SKM-1 (cell line): ENCODE measurements around the gene SERPIND1.
"Not testable (repeated sequence)": the region's sequence is repeated elsewhere in the genome, so short reads cannot be mapped to it uniquely, and the experiment has no call there.

ENCODE experiments used
- DNase-seq: peaks from one replicate; lab custom pipeline; 2025; ENCODE audit not compliant: unreplicated experiment; lab: John Stamatoyannopoulos, UW

SERPIND1 gene, protein sequence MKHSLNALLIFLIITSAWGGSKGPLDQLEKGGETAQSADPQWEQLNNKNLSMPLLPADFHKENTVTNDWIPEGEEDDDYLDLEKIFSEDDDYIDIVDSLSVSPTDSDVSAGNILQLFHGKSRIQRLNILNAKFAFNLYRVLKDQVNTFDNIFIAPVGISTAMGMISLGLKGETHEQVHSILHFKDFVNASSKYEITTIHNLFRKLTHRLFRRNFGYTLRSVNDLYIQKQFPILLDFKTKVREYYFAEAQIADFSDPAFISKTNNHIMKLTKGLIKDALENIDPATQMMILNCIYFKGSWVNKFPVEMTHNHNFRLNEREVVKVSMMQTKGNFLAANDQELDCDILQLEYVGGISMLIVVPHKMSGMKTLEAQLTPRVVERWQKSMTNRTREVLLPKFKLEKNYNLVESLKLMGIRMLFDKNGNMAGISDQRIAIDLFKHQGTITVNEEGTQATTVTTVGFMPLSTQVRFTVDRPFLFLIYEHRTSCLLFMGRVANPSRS

DNA sequence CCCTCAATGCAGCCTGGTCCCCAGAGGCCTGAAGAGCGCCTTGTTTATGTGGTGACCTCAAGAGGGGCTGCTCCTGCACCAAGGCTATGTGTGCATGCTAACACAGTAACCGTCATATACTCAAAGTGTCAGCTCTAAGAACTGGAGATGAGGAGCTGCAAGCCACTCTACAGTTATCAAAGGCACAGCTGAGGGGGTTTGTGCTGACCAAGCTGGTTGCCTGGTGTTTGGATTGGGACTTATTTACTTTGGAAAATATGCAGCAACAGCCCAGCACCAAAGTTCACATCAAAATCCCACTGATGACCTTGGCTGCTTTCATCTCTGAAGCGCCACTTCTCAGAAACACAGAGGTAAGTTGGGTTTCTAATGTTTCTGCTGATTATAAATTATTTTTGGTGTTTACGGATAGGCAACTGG lies at the start of gene SERPIND1:
Gene SERPIND1, plus strand, starts transcription at position 321 of the 420 bp plus-strand sequence. CDS start 5,200 bp downstream, outside the sequence.
- DNase-seq, result no peak

DNA sequence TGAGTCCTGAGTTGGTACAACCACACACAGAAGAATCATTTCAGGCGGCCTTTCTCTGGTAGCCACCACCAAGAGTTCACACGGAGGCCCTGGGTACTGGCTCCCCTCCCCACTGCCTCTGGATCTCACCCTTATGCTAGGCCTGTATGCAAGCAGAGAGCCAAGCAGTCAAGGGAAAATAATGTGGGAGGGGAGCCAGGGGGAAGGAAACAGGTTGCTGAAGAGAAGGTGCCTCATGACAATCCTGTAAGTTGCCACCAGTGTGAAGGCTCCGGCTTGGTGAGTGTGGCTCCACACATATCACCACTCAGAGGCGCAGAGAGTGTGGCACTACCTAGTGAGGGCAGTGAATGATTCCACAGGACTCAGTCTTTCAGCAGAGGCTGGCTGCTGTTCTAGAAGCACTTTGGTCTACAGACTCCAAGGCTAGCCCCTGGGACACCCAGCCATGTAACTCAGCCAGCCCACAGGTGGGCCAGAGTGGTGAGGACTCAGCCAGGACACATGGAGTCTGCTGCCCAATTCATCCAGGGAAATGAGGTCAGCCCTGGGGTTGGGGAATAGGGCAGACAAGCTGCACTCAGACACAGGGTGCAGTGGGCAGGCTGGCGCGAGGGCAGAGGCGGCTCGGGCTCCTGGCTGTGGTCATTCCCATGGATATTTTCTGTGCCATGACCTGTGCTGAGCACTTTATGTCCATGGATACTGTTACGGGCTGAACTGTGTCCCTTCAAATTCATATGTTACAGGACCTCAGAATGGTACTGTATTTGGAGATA lies 49.0 kb upstream of the SERPIND1 start:
- no peak for DNase-seq

DNA sequence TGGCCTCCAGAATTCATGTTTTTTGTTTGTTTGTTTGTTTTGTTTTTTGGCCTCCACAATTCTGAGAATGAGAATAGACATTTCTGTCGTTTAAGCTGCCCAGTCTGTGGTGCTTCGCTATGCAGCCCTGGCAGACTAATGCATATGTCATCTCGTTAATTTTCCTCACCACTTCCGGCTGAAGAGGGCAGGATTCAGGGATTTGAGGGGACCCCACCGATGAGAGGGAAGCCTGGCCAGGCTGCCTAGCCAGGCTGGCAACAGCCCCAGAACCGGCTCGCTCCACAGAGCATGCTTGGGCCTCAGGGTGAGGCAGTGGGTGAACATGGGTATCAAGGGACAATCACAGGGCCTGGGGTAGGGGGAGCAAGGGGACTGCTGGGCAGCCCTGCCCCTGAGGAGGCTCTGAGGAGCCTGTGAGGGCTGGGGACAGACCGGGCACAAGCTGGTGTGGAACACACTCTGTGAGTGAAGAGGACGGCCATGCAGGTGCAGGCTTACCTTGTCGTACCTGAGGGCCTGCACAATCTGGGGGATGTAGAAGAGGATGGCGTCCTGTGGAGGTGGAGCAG lies 47.8 kb upstream of the SERPIND1 start:
- DNase-seq, result no peak

DNA sequence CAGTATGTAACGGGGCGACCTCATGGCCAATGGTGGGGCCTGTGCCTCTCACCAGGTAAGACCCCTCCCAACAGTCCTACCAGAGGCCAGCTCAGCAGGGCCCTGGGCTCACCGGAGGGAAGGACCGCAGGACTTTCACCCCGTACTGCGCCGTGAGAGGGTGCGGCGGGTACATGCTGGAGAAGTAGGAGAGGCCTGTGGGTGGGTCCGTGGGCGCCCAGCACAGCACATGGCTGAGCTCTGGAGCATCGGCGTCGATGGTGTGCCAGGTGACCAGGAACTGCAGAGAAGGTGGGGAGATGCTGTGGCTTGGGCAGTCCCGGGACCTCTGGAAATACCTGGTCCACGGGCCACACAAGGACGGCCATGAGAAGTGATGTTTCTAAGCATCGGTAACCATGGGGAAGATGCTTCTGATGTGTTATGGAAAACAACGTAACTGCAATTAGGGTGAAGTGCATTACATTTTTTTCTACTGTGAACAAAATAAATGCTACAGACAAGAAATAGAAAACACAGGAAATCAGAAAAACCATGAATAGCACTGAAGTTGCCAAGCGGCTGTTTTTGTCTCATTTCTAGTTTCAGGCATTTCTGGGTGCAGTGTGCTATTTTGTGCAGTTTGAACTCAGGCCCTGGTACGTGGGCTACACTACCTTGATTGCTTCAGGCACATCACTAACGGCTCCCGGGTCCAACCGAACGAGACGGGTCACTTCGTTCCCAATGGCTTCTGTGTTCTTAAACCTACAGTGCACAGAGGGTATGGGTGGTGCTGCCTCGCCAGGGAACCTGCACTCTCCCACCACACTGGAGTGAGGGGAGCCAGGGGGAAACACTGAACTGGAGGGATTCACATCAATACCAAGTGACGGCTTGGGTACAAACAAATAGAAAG lies 46.5 kb upstream of the SERPIND1 start:
- no peak for DNase-seq

DNA sequence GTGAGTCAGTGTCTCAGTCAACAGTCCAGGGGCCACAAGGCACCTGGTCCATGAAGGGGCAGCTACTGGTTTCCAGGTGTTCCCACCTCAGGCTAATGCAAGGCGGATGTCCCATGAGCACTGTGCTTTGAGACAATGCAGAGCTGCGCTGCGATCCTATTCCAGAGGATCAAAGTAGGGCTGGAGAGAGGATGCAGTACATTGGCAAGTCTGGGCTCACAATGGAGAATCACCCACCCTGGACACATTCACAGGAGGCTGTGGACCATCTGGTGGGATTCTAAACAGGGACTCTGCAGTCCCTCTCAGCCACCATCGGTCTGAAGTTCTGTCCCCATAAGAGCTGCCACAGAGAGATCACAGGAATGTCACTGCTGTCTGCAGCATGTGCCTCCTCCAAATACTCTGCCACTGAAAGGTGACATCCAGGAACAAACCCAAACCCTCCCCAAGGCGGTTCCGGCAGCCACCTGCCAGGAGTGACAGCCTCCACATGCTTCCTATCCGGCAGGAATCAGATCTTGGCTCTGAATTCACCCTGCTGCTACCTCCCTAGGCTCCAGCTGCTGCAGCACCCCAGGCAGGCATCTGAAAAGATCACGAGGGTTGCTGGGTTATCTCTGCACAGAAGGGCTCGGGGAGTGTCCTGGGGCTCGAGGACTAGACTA lies 45.3 kb upstream of the SERPIND1 start:
- DNase-seq, result no peak

DNA sequence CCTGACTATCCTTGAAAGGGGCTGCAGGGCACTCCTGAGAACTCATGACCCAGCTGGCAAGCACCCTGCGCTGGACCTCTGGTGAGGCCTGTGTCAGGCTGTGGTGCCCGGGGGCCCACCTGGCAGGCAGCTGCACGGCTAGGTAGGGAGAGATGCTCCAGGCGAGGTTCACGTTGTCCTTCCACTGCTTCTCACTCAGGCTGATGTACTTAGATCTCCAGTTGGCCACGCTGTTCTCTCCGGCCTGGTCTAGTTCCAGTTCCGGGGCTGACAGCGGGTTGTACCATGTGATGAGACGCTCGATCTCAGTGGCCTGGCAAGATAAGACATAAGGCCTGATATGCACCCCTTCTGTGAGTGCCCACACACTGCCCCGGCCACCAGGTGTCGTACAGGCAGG lies 44.7 kb upstream of the SERPIND1 start:
- DNase-seq, result no peak

DNA sequence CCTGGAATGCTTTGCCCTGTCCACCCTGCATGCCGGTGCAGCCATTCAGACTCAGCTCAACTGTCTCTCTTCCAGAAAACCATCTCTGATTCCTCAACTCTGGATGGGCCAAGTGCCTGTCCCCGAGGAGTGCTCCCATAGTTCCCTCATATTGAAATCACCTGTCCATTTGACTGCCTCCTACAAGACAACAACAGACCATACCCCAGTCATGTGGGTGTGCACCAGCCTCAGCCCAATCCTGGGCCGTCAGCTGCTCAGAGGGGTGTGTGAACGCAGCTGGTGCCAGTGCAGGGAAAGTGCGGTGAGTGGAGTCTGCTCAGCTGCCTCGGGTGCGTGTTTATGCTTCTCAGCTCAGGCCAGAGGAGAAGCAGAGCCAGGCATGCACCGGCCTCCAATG lies 41.5 kb upstream of the SERPIND1 start:
- DNase-seq, result not testable (repeated sequence)

DNA sequence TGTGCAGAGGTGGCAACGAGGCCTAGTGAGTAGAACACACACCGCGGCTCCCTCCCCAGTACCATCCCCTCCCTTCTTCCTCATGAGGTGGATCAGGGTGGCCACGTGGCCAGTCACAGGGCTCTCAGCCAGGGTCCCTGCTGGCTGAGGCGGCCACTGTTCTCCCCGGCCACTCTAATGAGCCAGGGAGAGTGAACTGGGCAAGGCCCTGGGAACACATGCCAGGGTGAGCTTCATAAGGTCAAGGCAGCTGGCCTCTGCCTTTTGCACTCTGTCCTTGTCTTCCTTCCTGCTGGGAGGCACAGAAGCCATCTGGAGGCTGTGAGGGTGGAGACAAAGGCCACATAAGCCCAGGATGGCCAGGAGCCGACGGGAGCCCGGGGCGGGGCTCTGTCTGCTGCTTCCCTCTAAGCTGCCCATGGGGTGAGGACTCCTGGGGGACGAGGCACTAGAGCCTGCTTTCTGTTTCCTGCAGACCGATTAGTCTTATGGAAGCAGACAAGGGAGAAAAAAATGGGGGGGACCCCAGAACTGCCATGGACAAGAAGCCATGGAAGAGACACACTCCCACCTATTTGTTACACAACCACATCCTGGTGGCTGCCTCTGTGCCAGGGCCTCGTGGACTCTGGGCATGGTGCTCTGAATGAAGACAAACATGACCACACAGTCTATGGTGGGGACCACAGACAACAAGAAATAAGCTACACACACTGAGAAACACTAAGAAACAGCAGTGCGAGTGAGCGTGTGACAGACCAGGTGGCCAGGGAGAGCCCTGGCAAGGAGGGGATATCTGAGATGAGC lies 38.4 kb upstream of the SERPIND1 start:
- DNase-seq, result not testable (repeated sequence)

DNA sequence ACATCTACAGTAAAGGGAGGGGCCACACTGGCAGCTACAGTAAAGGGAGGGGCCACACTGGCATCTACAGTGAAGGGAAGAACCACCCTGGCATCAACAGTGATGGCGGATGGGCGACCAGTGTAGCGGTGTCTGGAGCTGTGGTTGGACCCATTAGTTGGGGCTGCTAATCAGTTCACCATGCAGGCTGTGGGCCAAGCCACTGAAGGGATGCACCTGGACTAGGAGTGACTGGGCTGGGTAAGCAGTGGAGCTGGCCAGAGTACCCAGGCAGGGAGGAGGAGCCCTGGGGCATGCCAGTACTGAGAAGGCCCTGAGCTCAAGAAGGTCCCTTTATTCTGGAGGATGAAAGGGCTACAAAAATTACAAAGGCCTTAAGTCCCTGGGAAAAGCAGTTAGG lies 37.0 kb upstream of the SERPIND1 start:
- DNase-seq, result not testable (repeated sequence)

DNA sequence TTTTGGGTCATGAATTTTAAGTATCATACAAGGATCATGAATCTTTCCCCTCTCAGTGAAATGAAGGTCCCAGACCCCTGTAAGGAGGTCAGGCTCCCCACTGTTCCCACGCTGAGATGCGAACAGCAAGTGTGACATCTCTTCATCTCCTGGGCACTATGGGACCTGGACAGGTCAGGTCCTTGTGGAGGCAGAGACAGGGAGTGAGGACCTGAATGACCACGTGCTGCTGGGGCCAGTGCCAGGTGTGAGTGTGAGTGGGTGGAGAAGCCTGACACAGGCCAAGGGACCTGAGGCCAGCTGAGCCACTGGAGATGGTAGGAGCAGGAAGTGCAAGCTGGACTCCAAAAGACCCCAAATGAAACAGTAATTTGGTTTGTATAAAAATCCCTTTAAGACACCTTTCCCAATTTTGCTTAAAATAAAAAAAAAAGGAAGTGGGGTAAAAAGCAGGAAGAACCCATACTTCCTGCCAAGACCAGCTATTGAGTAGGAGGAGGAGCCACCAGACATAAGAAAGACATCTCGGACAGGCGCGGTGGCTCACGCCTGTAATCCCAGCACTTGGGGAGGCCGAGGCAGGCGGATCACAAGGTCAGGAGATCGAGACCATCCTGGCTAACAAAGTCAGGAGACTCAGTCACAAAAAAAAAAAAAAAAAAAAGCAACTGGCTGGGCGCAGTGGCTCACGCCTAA lies 35.4 kb upstream of the SERPIND1 start:
- peak; percentile 3 for DNase-seq

DNA sequence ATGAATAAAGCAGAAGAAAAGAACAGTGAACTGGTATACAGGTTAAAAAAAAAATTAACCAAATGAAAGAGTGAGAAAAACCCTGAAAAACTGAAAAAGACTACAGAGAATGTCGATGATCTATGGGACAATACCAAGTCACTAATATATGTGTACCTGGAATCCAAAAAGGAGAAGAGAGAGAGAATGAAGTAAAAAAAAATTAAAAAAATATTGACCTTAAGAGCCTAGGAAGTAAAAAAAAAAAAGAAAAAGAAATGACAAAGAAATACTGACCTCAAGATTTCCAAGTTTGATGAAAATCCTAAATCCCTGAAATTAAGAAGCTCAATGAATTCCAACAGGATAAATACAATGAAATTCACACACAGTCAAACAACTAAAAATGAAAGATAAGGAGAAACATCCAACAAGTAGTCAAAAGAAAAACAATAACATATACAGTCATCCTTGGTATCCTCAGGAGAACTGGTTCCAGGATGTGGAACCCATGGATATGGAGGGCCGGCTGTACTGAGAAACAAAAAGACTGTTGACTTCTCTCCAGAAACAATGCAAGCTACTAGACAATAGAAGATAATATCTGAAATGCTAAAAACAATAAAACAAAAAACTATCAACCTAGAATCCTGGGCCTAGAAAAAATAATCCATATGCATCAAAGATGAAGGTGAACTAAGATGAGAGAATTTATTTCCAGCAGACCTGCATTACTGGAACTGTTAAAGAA lies 33.5 kb upstream of the SERPIND1 start:
- DNase-seq, result no peak

DNA sequence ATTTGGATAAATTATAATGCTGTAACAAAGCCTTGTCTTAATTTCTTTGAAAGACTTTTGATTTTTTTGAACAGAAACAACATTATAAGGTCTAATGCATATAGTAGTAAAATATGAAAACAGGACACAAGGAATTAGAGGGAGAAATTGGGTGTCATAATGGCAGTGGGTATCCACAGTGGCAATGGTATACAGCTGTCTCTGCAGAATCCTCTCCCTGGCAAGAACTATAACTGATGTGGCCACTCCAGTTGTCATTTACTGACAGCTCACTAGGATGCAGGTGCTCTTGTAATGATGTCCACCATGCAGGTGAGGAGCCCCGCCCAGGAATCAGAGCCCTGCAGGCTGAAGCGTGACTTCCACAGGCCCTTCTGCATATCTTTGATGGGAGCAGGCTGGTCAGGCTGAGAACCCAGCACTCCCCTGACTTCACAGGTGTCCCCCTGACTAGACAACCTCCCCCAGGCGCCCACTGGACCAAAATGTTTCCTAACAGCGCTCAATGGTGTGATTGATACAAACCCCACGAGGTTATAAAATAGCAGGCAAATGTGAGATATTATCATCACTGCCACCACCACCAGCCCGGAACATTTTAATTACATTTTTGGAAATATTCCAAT lies 32.8 kb upstream of the SERPIND1 start:
- no peak for DNase-seq

DNA sequence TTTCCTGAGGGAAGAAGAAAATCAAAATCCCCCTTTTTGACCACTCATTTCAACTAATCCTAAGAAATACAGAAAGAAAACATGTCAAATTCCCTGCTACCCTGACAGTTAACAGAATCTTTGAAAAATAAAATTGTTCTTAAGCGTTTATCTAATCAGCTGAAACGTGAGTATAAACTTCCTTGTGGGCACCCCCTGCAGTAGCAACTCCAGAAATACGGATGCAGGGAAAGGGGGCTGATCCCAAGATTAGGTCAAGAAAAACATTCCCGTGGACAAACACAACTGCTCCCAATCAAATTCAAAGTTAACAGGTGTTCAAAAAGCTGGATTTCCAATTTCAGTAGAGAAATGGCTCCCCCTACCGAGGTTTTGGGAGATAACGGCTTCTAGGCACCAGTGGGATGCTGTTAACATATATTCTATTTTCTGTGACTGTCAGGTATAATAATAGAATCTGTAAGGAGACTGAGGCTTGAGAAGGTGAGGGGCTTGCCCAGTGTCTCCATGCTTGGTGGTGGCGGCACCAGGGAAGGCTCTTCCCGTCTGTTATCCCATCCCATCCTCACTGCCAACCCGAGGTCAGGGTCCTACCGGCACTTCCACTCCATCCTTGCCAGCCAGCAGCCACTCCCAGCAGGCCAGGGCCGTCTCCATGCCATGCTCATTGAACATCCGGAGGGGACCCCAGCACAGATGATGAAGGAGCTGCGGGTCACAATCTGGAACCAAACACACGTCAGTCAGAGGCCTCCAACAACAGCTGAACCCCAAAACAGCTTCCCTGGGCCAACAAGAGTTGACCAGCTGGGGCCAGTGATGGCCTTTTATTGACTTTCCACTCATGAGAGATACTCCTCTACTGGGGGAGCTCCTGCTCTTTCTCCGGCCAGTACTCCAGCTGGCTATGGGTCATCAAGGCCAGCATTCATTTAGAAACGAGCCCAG lies 32.0 kb upstream of the SERPIND1 start:
- peak; percentile 3 for DNase-seq

DNA sequence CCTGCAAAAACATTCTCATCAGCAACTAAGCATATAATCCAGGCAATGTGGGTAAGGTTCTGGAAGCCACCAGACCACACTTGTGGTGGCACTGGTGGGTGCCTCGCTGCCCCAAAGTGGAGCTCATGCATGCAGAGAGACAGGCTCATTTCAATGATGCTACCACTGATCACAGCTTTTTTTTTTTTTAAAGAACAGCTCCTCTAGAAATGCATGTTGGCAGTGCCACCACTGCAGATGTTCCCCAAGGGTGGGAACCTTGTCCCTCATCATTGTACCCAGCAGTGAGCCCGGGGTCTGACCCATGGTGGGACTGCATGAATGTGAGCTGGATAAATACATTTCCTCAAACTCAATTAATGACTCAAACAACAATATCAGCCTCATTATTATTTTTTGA lies 31.1 kb upstream of the SERPIND1 start:
- no peak for DNase-seq

DNA sequence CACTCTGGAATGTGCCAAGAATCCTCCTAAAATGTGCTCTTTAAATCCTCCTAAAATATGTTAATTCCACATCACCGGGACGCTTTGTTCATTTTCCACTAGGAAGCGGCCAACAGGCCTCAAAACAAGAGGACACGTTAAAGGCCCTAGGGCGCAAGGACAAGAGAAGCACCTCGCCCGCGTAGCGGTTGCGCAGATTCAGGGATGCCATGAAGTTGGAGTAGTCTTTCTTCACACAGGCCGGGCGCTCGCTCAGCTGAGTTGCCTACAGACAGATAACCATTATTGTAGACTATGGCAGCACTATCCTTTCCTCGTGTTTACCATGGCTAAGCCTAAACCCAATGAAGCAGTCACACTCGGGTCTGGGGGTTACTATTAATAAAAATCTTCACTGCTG lies 29.5 kb upstream of the SERPIND1 start:
- no peak for DNase-seq

DNA sequence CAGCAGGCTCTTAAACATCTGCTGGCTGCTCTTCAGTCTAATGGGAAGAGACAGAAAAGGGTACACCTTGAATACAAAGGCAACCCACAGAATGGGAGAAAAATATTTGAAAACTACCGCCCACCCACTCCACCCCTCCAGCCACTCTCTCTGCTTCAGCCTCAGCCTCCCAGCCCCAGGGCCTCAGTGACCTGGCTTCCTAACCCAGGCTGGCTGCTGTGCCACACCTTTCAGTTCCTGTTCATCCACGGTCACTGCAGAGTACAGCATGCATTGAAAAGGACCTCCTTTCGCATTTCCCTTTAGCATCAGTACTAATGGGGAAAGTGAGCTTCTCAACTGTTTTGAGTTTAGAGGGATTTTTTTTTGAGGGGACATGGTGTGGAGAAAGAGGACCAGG lies 28.8 kb upstream of the SERPIND1 start:
- DNase-seq, result no peak
